Activated CD4-positive, alpha-beta T cell treated with anti-CD3 and anti-CD28 coated beads, Interleukin-2, amount 10 ng/mL, durations not matched to agents 7 days and 5 days (primary cell): ENCODE measurements around the gene MYBPC3. TPM values are rescaled to one million over a fixed set of nuclear protein-coding genes. Genes with fewer than 3 reads are reported as not detected.

Source experiments
- CTCF ChIA-PET: fragments of 350-600 bp; sonication (Branson Sonifier 250); formaldehyde crosslinking; loops from one replicate; lab custom pipeline; 2021; ENCODE audit warnings: antibody characterized with exemption; lab: Charles Lee
- POLR2A ChIA-PET: fragments of 350-600 bp; sonication (Branson Sonifier 250); formaldehyde crosslinking; loops from one replicate; lab custom pipeline; 2021; ENCODE audit warnings: antibody characterized with exemption; lab: Charles Lee
- DNase-seq: peaks from one replicate; pipeline ENCODE4 v3.0.0-alpha.2; 2020
- H3K27ac Mint-ChIP-seq: one replicate; pipeline ENCODE4 v1.8.0; 2021; ENCODE audit warnings: mild to moderate bottlenecking, moderate library complexity, mixed read lengths
- H3K27me3 Mint-ChIP-seq: one replicate; pipeline ENCODE4 v1.8.0; 2021; ENCODE audit warnings: mixed read lengths
- H3K36me3 Mint-ChIP-seq: one replicate; pipeline ENCODE4 v1.8.0; 2021; ENCODE audit warnings: low read depth, mixed read lengths
- H3K4me1 Mint-ChIP-seq: one replicate; pipeline ENCODE4 v1.8.0; 2021; ENCODE audit warnings: mixed read lengths
- H3K4me3 Mint-ChIP-seq: one replicate; pipeline ENCODE4 v1.8.0; 2021; ENCODE audit warnings: mild to moderate bottlenecking, moderate library complexity, mixed read lengths
- H3K9me3 Mint-ChIP-seq: one replicate; pipeline ENCODE4 v1.8.0; 2021; ENCODE audit warnings: mixed read lengths
- total RNA-seq, 2 experiments: library from RNA; stranded (reverse); gene quantifications; one replicate each; pipeline ENCODE4 v1.2.3, GENCODE V29; 2021

The MYBPC3 gene
- not detected for total RNA-seq

DNA sequence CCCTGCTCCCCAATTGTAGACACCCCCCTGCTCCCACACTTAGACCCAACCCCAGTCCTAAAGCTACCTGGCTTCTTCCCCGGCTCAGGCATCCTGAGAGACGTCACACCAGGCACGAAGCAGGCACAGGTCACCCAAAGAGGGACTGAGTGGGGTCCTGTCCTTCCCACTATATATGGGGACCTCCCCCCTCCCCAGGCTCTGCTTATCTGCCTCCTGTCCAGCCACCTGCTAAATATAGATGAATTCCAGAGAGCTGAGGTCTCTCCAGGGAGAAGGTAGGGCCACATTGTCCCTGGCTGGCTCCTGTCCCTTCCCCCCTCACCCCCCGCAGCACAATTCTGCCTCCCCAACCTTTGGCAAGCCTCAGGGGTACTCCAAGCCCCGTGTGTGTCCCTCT, at the start of gene MYBPC3:
TSS of gene MYBPC3 (minus strand) at position 147 of the 400 bp plus-strand sequence. CDS start at position 92, 55 bp downstream.
- POLR2A ChIA-PET, result no interaction called here
- Mint-ChIP-seq H3K4me1 (no peaks in the 10 kb centered on the region), H3K9me3 (no peaks in the 10 kb centered on the region), H3K36me3 (no peaks in the 10 kb centered on the region), H3K27me3 (no peaks in the 10 kb centered on the region), H3K27ac (peak within 1 kb of the TSS; percentile 66), H3K4me3 (no peak within 1 kb of the TSS)
- DNase-seq, result no peak
- CTCF ChIA-PET, result interaction anchor here (0.6 kb wide), 1 partner anchor 389 kb away, joined by 3 read pairs; no protein-coding TSS in a partner anchor

DNA sequence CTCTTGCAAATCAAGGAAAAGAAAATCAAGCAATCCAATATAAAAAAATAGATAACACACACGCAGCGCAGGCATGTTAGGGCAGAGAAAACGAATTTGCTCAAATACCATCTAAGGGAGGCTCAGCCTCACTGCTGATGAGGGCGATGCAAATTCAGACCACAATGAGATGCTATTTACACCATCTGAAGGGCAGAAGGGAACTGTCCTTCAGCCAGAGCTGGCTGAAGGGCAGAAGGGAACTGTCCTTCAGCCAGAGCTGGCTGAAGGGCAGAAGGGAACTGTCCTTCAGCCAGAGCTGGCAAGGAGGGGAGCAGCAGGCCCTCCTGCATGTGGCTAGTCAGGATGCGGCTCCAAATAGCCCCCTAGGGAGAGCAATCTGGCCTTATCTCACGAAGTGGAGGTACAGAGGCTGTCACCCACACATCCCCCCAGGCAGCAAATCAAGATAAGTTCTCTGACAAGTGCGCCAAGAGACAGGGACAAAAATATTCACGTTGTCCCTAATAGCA, 48.3 kb upstream of the MYBPC3 start:
- H3K36me3 Mint-ChIP-seq, result no peaks in the 10 kb centered on the region
- ChIA-PET POLR2A (interaction anchor here (0.6 kb wide), 1 partner anchor 29 kb away, joined by 4 read pairs; no protein-coding TSS in a partner anchor), CTCF (interaction anchor here (1.2 to 1.7 kb wide), 2 partner anchors 10 to 12 kb away, joined by 4 to 7 read pairs; no protein-coding TSS in a partner anchor)
- peaks cover 24% of the 10 kb centered on the region for H3K4me1 Mint-ChIP-seq
- no peak for DNase-seq
- no peaks in the 10 kb centered on the region for H3K27me3 Mint-ChIP-seq
- H3K4me3 Mint-ChIP-seq, result peak overlapping the region; percentile 72
- no peaks in the 10 kb centered on the region for H3K9me3 Mint-ChIP-seq
- peak overlapping the region; percentile 72 for H3K27ac Mint-ChIP-seq

DNA sequence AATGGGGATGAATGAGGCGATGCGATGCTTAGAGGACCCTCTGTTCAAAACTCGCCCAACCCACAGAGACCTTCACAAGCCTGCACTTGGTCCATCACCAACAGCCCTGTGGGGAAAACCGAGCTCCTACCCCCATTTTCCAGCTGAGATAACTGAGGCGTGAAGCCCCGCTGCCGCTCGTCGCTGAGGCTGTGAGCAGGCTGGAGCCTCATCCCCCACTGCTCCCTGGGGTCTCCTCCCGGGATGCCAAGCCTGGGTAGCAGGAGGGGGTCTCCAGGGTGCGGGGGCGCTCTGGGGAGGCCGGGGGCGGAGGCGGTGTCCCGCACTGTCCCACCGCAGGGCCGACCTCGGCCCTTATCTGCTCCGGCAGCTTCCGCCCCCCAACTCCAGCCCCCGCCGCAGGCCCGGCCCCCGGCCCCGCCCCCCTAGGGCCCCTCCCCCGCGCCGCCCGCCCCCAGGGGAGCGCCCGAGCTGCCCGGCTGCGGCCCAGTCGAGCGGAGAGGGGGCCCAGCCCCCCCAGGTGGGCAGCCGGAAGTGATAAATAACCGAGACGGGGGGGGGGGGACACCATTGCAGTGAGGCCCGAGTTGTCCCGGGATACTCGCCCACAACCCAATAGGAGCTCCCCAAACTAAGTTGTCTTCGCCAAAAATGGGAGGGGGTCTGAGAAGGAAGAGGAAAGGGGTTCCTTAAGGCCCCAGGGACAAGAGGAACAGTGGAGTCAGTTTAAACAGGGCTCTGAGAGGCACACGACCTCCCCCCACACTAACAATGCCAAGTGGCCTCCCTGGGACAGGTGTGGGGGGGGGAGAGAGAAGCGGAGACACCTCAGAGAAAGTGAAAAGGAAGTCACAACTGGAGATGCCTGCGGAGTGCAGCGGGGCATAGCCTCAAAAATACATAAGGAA, 47.6 kb upstream of the MYBPC3 start:
- POLR2A ChIA-PET, result interaction anchor here (0.6 kb wide), 2 partner anchors 13 to 29 kb away, joined by 3 to 4 read pairs; no protein-coding TSS in a partner anchor
- Mint-ChIP-seq H3K9me3 (no peaks in the 10 kb centered on the region), H3K27me3 (no peaks in the 10 kb centered on the region), H3K4me3 (peak overlapping the region; percentile 72), H3K4me1 (peaks cover 28% of the 10 kb centered on the region), H3K27ac (peak overlapping the region; percentile 72), H3K36me3 (no peaks in the 10 kb centered on the region)
- CTCF ChIA-PET, result interaction anchor here (0.6 to 2.1 kb wide), 6 partner anchors 10 to 253 kb away, joined by 3 to 10 read pairs (median 6); no protein-coding TSS in a partner anchor
- DNase-seq, result peak; percentile 31

DNA sequence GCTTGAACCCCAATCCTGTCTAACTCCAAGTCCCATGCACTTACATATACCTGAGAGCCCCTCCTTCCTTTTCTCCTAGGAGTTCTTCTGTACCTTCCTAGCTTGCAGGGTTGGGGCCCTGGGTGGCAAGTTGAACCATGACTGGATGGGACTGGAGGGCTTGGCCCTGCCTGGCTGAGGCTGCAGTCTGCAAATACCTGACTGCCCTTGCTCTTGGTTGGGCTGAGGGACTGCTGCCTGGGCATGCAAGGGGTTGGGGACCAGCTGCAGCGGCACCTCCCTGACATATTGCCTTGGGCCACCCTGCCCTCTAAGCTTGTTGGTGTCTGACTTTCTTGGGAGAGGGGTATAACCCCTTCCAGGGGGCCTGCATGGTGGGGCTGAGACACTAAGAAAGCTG, 46.0 kb upstream of the MYBPC3 start:
- no peak for DNase-seq
- H3K36me3 Mint-ChIP-seq, result no peaks in the 10 kb centered on the region
- POLR2A ChIA-PET, result no interaction called here
- no peak overlapping the region for H3K4me3 Mint-ChIP-seq
- no peaks in the 10 kb centered on the region for H3K9me3 Mint-ChIP-seq
- CTCF ChIA-PET, result interaction anchor here (1.1 to 2.1 kb wide), 3 partner anchors 10 to 25 kb away, joined by 4 to 10 read pairs (median 7); no protein-coding TSS in a partner anchor
- no peaks in the 10 kb centered on the region for H3K27me3 Mint-ChIP-seq
- no peak overlapping the region for H3K27ac Mint-ChIP-seq
- H3K4me1 Mint-ChIP-seq, result peaks cover 40% of the 10 kb centered on the region

DNA sequence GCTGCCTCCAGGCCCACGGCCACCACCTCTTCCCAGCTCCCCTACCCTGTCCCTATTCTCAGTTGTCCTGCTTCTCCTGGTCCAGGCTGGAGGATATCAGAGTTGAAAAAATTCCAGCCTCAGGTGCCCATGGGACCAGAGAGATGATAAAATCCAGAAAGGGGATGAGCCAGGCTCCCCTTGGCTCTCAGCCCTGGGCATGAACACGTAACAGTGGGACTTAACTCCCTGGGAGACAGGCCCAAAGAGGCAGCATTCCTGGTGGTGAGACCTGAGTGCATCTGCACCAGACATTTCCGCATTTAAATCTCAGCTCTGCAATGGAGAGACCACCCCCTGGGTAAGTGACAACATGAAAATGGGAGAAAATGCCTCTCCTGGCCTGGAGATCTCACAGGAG, 45.5 kb upstream of the MYBPC3 start:
- no peak overlapping the region for H3K4me3 Mint-ChIP-seq
- no peaks in the 10 kb centered on the region for H3K9me3 Mint-ChIP-seq
- no peaks in the 10 kb centered on the region for H3K27me3 Mint-ChIP-seq

DNA sequence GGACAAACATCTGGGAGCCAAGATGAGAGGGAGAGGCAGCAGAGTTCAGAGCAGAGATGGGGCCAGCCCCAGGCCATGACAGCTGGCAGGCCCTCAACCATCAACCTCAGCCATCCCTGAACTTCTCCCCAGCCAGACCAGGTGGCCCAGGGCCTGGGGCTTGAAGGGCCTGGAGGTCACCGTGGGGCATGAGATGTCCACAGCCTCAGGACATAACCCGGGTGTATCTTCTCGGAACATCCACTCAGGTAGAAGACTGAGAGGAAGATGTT, 43.5 kb upstream of the MYBPC3 start:
- no peaks in the 10 kb centered on the region for H3K36me3 Mint-ChIP-seq
- peak overlapping the region; percentile 94 for H3K27ac Mint-ChIP-seq
- H3K4me3 Mint-ChIP-seq, result no peak overlapping the region
- no peaks in the 10 kb centered on the region for H3K9me3 Mint-ChIP-seq
- H3K4me1 Mint-ChIP-seq, result peaks cover 48% of the 10 kb centered on the region
- ChIA-PET POLR2A (no interaction called here), CTCF (no interaction called here)
- no peaks in the 10 kb centered on the region for H3K27me3 Mint-ChIP-seq
- no peak for DNase-seq

More for the DNA sequence above, 45.5 kb upstream of the MYBPC3 start:
- POLR2A ChIA-PET, result no interaction called here
- CTCF ChIA-PET, result interaction anchor here (1.1 to 1.7 kb wide), 4 partner anchors 10 to 125 kb away, joined by 3 to 7 read pairs (median 4); no protein-coding TSS in a partner anchor
- peaks cover 42% of the 10 kb centered on the region for H3K4me1 Mint-ChIP-seq
- H3K36me3 Mint-ChIP-seq, result no peaks in the 10 kb centered on the region
- DNase-seq, result no peak
- H3K27ac Mint-ChIP-seq, result no peak overlapping the region

DNA sequence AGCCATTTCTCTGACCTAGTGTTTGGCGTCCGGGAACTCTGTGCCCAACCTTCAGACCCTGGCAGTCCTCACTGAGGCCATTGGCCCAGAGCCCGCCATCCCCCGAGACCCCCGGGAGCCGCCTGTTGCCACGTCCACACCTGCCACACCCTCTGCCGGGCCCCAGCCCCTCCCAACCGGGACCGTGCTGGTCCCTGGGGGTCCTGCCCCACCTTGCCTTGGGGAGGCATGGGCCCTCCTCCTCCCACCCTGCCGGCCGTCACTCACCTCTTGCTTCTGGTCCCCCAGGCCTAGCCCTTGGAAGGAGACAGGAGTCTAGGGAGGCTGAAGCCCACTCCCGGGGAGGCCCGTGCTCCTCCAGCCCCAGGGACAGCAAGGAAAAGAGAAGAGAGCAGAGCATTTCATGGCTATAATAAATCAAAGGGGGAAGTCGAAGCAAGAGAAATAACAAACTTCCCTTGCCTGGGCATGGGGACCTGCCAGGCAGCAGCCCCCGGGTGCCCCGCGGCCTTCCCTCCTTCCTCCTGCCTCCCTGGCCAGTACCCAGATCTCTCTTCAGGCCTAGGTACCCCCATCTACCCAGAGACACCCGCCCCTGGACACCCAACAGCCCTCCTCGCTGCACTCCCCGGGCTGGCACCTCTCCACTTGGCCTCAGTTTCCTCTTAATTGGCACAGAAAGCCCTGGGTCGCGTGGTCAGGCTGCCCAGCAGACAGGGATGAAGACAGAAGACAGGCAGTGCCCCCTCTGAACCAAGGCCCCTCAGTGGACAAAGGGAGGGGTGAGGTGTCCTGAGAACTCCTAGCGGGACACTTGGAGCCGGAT, 42.9 kb upstream of the MYBPC3 start:
- Mint-ChIP-seq H3K27me3 (no peaks in the 10 kb centered on the region), H3K27ac (peak overlapping the region; percentile 94), H3K4me3 (no peak overlapping the region), H3K36me3 (no peaks in the 10 kb centered on the region), H3K4me1 (peaks cover 44% of the 10 kb centered on the region), H3K9me3 (no peaks in the 10 kb centered on the region)
- CTCF ChIA-PET, result interaction anchor here (0.6 to 1.3 kb wide), 3 partner anchors 9 to 547 kb away, joined by 3 read pairs; no protein-coding TSS in a partner anchor
- no peak for DNase-seq
- POLR2A ChIA-PET, result no interaction called here

DNA sequence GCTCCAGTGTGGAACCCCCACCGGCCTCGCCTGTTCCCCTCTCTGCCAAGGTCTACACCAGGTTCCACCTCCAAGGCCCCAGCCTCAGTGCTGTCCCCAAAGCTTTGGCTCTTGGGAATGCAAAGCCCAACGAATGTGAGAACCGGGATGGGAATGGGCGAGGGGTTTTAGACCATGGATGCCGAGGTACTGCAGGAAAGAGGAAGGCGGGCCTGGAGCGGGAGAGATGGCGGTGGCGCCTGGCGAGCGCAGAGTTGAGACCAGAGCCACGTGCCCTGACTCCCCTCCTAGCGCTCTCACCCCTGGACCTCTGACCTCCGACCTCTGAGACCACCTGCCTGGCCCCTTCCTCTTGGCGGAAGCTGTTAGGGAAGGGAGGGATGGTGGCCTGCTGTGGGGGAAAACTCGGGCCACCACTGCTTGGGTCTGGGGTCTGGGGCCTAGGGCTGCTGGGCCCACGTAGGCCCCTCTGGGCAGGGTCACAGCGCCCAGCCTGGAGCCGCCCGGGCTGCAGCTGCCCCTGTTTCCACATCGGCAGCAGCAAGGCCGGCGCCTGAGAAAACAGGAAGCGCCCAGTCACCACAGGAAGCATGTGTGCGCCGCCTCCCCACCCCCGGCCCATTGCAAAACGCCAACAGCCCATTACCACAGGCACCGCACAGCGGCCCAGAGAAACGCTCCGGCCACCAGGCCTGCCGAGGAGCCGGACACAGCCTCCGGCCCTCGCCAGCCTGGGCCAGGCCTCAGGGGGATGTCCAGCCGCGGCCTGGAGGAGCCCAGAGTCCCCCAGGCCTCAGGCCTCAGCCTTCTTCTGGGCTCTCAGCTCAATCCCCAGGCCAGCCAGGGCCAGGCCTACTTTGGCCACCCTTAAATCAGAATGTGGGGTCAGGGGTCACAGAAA, 42.1 kb upstream of the MYBPC3 start:
- Mint-ChIP-seq H3K9me3 (no peaks in the 10 kb centered on the region), H3K27ac (peak overlapping the region; percentile 94), H3K36me3 (no peaks in the 10 kb centered on the region), H3K4me1 (peaks cover 47% of the 10 kb centered on the region), H3K27me3 (no peaks in the 10 kb centered on the region), H3K4me3 (peak overlapping the region; percentile 41)
- DNase-seq, result peak; percentile 67
- ChIA-PET POLR2A (no interaction called here), CTCF (interaction anchor here (0.6 to 1.3 kb wide), 4 partner anchors 8 to 548 kb away, joined by 3 to 6 read pairs (median 3); no protein-coding TSS in a partner anchor)

DNA sequence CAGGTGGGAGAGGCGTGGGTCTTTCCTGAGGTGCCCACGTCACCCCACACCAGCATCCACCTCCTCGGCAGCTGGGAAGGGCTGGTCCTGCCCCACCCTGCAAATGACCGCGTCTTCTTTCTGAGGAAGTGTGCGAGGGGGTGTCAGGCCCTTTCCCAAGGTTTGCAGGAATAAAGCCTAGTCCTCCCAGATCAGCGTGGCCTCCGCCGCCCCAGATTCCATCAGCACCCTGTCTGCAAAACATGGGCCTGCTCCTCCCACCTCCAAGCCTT, 41.5 kb upstream of the MYBPC3 start:
- H3K27ac Mint-ChIP-seq, result peak overlapping the region; percentile 94
- ChIA-PET POLR2A (no interaction called here), CTCF (interaction anchor here (1.1 to 4.0 kb wide), 2 partner anchors 9 to 15 kb away, joined by 6 to 26 read pairs; partner anchors contain the start of gene SPI1)
- H3K4me3 Mint-ChIP-seq, result no peak overlapping the region
- no peak for DNase-seq
- no peaks in the 10 kb centered on the region for H3K36me3 Mint-ChIP-seq
- no peaks in the 10 kb centered on the region for H3K27me3 Mint-ChIP-seq
- H3K4me1 Mint-ChIP-seq, result peaks cover 49% of the 10 kb centered on the region
- H3K9me3 Mint-ChIP-seq, result no peaks in the 10 kb centered on the region

DNA sequence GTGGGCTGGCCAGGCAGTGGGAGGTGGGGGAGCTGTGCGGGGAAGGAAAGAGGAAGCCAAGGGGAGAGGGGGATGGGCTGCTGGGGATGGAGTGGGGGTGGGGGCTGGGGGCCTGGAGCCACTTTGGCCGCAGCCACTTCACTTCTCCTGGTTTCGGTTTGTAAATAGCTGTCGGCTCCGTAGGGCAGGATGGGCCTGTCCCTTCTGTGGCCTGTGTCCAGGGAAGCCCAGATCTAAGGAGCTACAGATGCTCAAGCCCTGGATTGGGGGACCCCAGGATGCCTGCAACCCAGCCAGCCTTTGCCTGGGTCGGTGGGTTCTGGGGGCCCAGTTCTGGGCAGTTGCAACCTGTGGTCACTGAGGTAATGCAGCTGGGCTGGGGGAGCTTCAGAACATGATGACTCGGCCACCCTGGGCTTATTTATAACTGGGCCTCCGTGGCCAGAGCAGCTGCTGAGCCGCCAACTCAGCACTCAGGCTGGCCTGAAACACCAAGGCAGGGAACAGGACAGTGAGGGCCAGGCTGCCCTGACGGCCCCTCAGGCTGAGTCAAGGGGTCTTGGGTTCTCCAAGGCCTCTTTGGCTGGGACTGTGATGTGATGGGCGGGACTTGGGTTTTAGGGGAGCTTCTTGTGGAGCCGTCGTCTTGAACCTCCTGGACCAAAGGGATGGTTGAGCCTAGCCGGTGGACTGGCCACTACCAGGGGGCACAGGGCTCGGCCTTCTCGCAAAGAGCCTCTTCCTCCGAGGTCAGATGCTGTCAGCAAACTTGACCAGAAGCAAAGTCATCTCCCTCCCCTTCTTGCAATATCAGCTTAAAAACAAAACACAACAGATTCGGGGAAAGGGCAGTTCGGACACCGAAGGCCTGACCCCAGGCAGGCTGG, 40.9 kb upstream of the MYBPC3 start:
- no peaks in the 10 kb centered on the region for H3K36me3 Mint-ChIP-seq
- POLR2A ChIA-PET, result interaction anchor here (0.6 kb wide), 2 partner anchors 14 to 20 kb away, joined by 3 read pairs; no protein-coding TSS in a partner anchor

More for the DNA sequence above, 40.9 kb upstream of the MYBPC3 start:
- H3K4me1 Mint-ChIP-seq, result peaks cover 50% of the 10 kb centered on the region
- H3K27ac Mint-ChIP-seq, result peak overlapping the region; percentile 94
- H3K27me3 Mint-ChIP-seq, result no peaks in the 10 kb centered on the region
- no peak for DNase-seq
- CTCF ChIA-PET, result interaction anchor here (1.1 to 4.0 kb wide), 4 partner anchors 9 to 22 kb away, joined by 3 to 26 read pairs (median 5); partner anchors contain the start of gene SPI1
- no peaks in the 10 kb centered on the region for H3K9me3 Mint-ChIP-seq
- no peak overlapping the region for H3K4me3 Mint-ChIP-seq
